WTC11 (cell line): ENCODE measurements around the gene TRPM7. TPM values are rescaled to one million over a fixed set of nuclear protein-coding genes. Genes with fewer than 3 reads are reported as not detected.

Experiments
- ATAC-seq: fragments of 200-7000 bp; cut with Tn5 transposase; 2 replicates; pipeline ENCODE4 v1.10.0; 2021; ENCODE audit warnings: mild to moderate bottlenecking, moderate library complexity
- CTCF ChIA-PET: fragments of 300-600 bp; sonication (Branson Sonifier 250); formaldehyde crosslinking; loops from one replicate; lab custom pipeline; 2021; ENCODE audit warnings: antibody characterized with exemption; lab: Charles Lee
- POLR2A ChIA-PET: fragments of 350-600 bp; sonication (Branson Sonifier 250); formaldehyde crosslinking; loops from one replicate; lab custom pipeline; 2021; ENCODE audit warnings: antibody characterized with exemption; lab: Charles Lee
- DNase-seq: peaks from one replicate; pipeline ENCODE4 v3.0.0; 2021; ENCODE audit warnings: low spot score
- H3K27ac Mint-ChIP-seq: 2 replicates; pipeline ENCODE4 v1.8.0; 2021; ENCODE audit warnings: mixed read lengths
- H3K27me3 Mint-ChIP-seq: 2 replicates; pipeline ENCODE4 v1.8.0; 2021; ENCODE audit warnings: low read depth, mild to moderate bottlenecking, moderate library complexity, mixed read lengths
- H3K36me3 Mint-ChIP-seq: 2 replicates; pipeline ENCODE4 v1.8.0; 2021; ENCODE audit warnings: mixed read lengths
- H3K4me1 Mint-ChIP-seq: 2 replicates; pipeline ENCODE4 v1.8.0; 2022; ENCODE audit warnings: mixed read lengths
- H3K4me3 Mint-ChIP-seq: 2 replicates; pipeline ENCODE4 v1.8.0; 2021; ENCODE audit warnings: mild to moderate bottlenecking, moderate library complexity, mixed read lengths
- H3K9me3 Mint-ChIP-seq: 2 replicates; pipeline ENCODE4 v1.8.0; 2021; ENCODE audit warnings: mixed read lengths
- ARID4B ChIP-seq: sonication (generic); formaldehyde crosslinking; IDR thresholded peaks from 2 replicates; pipeline ENCODE4 v1.8.0; 2023; ENCODE audit warnings: missing genetic modification reagents, mild to moderate bottlenecking, borderline replicate concordance
- ATF2 ChIP-seq: sonication (generic); formaldehyde crosslinking; IDR thresholded peaks from 2 replicates; pipeline ENCODE4 v1.8.1; 2022; ENCODE audit warnings: low read depth, missing genetic modification reagents, borderline replicate concordance
- ATF6 ChIP-seq: sonication (generic); formaldehyde crosslinking; IDR thresholded peaks from 2 replicates; pipeline ENCODE4 v1.8.1; 2023; ENCODE audit warnings: mild to moderate bottlenecking, missing genetic modification reagents
- E2F1 ChIP-seq: sonication (generic); formaldehyde crosslinking; IDR thresholded peaks from 2 replicates; pipeline ENCODE4 v1.8.0; 2022; ENCODE audit warnings: mild to moderate bottlenecking, missing genetic modification reagents
- E2F5 ChIP-seq: sonication (generic); formaldehyde crosslinking; IDR thresholded peaks from 2 replicates; pipeline ENCODE4 v1.8.1; 2022; ENCODE audit warnings: mild to moderate bottlenecking, moderate library complexity, missing genetic modification reagents
- EMX1 ChIP-seq: fragments of 250-450 bp; sonication (Bioruptor Pico); IDR thresholded peaks from 2 replicates; pipeline ENCODE4 v1.8.0; 2021; ENCODE audit warnings: mild to moderate bottlenecking
- FOXK1 ChIP-seq: sonication (generic); formaldehyde crosslinking; IDR thresholded peaks from 2 replicates; pipeline ENCODE4 v1.8.0; 2022; ENCODE audit warnings: mild to moderate bottlenecking, moderate library complexity, missing genetic modification reagents
- GABPB1 ChIP-seq: sonication (generic); formaldehyde crosslinking; IDR thresholded peaks from 2 replicates; pipeline ENCODE4 v1.8.1; 2023; ENCODE audit warnings: mild to moderate bottlenecking, missing genetic modification reagents
- GTF2I ChIP-seq: fragments of 250-450 bp; sonication (Bioruptor Pico); conservative IDR thresholded peaks from 2 replicates; pipeline ENCODE4 v1.4.0; 2021; ENCODE audit warnings: mild to moderate bottlenecking
- NFYB ChIP-seq: sonication (generic); formaldehyde crosslinking; conservative IDR thresholded peaks from 2 replicates; pipeline ENCODE4 v1.8.0; 2022; ENCODE audit warnings: low read depth, missing genetic modification reagents
- SOX15 ChIP-seq: fragments of 250-450 bp; sonication (Bioruptor Pico); IDR thresholded peaks from 2 replicates; pipeline ENCODE4 v1.9.0; 2021; ENCODE audit warnings: mild to moderate bottlenecking
- ZNF138 ChIP-seq: sonication (generic); formaldehyde crosslinking; conservative IDR thresholded peaks from 2 replicates; pipeline ENCODE4 v1.8.1; 2022; ENCODE audit warnings: mild to moderate bottlenecking, moderate library complexity, missing genetic modification reagents
- ZNF423 ChIP-seq: fragments of 250-450 bp; sonication (Bioruptor Pico); IDR thresholded peaks from 2 replicates; pipeline ENCODE4 v2.1.2; 2022; ENCODE audit warnings: mild to moderate bottlenecking, moderate library complexity
- total RNA-seq: library from RNA; stranded (reverse); gene quantifications from 3 replicates; pipeline ENCODE4 v1.2.3, GENCODE V29; 2021

The TRPM7 gene
- total RNA-seq, 1 experiment from 2014 or later: 24.0 TPM

- TF ChIP-seq ARID4B (CRISPR knock-in tag) (no peak), E2F5 (CRISPR knock-in tag) (no peak)
These were observed 92.8 kb downstream of the TRPM7 start (continued) for GRCh38 chr15:50593761-50594160.

GRCh38 chr15:50590288-50590687 lies 96.3 kb downstream of the TRPM7 start:
- POLR2A ChIA-PET: no interaction called here

GRCh38 chr15:50577492-50577891 lies 109.1 kb downstream of the TRPM7 start:
- H3K9me3 Mint-ChIP-seq: no peaks in the 10 kb centered on the region
- POLR2A ChIA-PET: no interaction called here
- H3K27me3 Mint-ChIP-seq: no peaks in the 10 kb centered on the region
- H3K27ac Mint-ChIP-seq: no peak overlapping the region
- no peaks in the 10 kb centered on the region for H3K4me1 Mint-ChIP-seq
- no peak for TF ChIP-seq NFYB (CRISPR knock-in tag)
- no peak for TF ChIP-seq FOXK1 (CRISPR knock-in tag)
- TF ChIP-seq SOX15: no peak
- no peak for TF ChIP-seq GABPB1 (CRISPR knock-in tag)
- no peak for TF ChIP-seq GTF2I (CRISPR knock-in tag)
- no peak for TF ChIP-seq EMX1 (CRISPR knock-in tag)
- no peak for TF ChIP-seq E2F1 (CRISPR knock-in tag)
- TF ChIP-seq ATF2: no peak
- no peak for TF ChIP-seq ATF6 (CRISPR knock-in tag)
- TF ChIP-seq, all 79 proteins: peak for 0
- ATAC-seq (no peak), DNase-seq (no peak)
- Mint-ChIP-seq H3K36me3 (peaks cover 34% of the 10 kb centered on the region), H3K4me3 (no peak overlapping the region)
- CTCF ChIA-PET: no interaction called here

More at GRCh38 chr15:50590288-50590687, 96.3 kb downstream of the TRPM7 start:
- TF ChIP-seq ZNF423 (no peak), ZNF138 (CRISPR knock-in tag) (no peak)
- Mint-ChIP-seq H3K9me3 (no peaks in the 10 kb centered on the region), H3K4me1 (no peaks in the 10 kb centered on the region), H3K27me3 (no peaks in the 10 kb centered on the region), H3K36me3 (peaks cover 45% of the 10 kb centered on the region), H3K27ac (no peak overlapping the region), H3K4me3 (no peak overlapping the region)
- CTCF ChIA-PET: no interaction called here
- no peak for ATAC-seq
- no peak for DNase-seq
